Upper lobe of right lung (tissue), 1 donor: ENCODE measurements around the gene KLHL22. TPM values are rescaled to one million over a fixed set of nuclear protein-coding genes. Genes with fewer than 3 reads are reported as not detected.
A peak's percentile ranks its signal among the peaks of the same experiment; 100 is the strongest.

Experiments
- ATAC-seq: fragments of 200-7000 bp; cut with Tn5 transposase; one replicate; pipeline ENCODE4 v1.9.1; 2020; ENCODE audit warnings: mild to moderate bottlenecking, moderate library complexity
- DNase-seq: peaks from one replicate; pipeline ENCODE4 v3.0.0-alpha.2; 2020
- H3K27ac ChIP-seq: fragments of 200-600 bp; one replicate; pipeline ENCODE4 v1.8.0; 2022
- H3K27me3 ChIP-seq: fragments of 200-600 bp; one replicate; pipeline ENCODE4 v1.8.0; 2022; ENCODE audit warnings: mild to moderate bottlenecking
- H3K36me3 ChIP-seq: fragments of 200-600 bp; one replicate; pipeline ENCODE4 v1.8.0; 2022
- H3K4me1 ChIP-seq: fragments of 200-600 bp; one replicate; pipeline ENCODE4 v1.8.0; 2022
- H3K4me3 ChIP-seq: fragments of 200-600 bp; one replicate; pipeline ENCODE4 v1.8.0; 2022; ENCODE audit warnings: mild to moderate bottlenecking
- H3K9me3 ChIP-seq: fragments of 200-600 bp; one replicate; pipeline ENCODE4 v1.8.0; 2022
- intact Hi-C: fragments of 100-400 bp; cut with DNase I; formaldehyde crosslinking; loops from one replicate; pipeline ENCODE4 v1.11.0; 2022
- total RNA-seq: library from RNA; stranded (reverse); fragmentation: NEBNext Ultra II Directional; extraction: Animal tissue kit (Norgen Biotek cat#: 25700); gene quantifications from one replicate; pipeline ENCODE4 v1.2.1, GENCODE V29; 2021
- TF ChIP-seq, protein P1 (sequence below): fragments of 200-600 bp; IDR thresholded peaks from one replicate; pipeline ENCODE4 v1.8.0; 2022; ENCODE audit warnings: antibody characterized with exemption
- donor health status: DM: no; HTN: yes; CAD: no; lungs with severe emphysema.

KLHL22 gene
- total RNA-seq, 1 donor from 2014 or later: 23.3 TPM

GRCh38 chr22:20405931-20406685 is 89.5 kb downstream of the KLHL22 start:
- TF ChIP-seq, protein P1, sequence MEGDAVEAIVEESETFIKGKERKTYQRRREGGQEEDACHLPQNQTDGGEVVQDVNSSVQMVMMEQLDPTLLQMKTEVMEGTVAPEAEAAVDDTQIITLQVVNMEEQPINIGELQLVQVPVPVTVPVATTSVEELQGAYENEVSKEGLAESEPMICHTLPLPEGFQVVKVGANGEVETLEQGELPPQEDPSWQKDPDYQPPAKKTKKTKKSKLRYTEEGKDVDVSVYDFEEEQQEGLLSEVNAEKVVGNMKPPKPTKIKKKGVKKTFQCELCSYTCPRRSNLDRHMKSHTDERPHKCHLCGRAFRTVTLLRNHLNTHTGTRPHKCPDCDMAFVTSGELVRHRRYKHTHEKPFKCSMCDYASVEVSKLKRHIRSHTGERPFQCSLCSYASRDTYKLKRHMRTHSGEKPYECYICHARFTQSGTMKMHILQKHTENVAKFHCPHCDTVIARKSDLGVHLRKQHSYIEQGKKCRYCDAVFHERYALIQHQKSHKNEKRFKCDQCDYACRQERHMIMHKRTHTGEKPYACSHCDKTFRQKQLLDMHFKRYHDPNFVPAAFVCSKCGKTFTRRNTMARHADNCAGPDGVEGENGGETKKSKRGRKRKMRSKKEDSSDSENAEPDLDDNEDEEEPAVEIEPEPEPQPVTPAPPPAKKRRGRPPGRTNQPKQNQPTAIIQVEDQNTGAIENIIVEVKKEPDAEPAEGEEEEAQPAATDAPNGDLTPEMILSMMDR: no peak
- Histone ChIP-seq H3K27me3 (no peaks in the 10 kb centered on the region), H3K4me3 (no peak overlapping the region), H3K27ac (no peak overlapping the region), H3K9me3 (no peaks in the 10 kb centered on the region), H3K36me3 (peaks cover 38% of the 10 kb centered on the region), H3K4me1 (no peaks in the 10 kb centered on the region)
- ATAC-seq (no peak), DNase-seq (peak; percentile 58)
- intact Hi-C loops: no loop called here

DNA sequence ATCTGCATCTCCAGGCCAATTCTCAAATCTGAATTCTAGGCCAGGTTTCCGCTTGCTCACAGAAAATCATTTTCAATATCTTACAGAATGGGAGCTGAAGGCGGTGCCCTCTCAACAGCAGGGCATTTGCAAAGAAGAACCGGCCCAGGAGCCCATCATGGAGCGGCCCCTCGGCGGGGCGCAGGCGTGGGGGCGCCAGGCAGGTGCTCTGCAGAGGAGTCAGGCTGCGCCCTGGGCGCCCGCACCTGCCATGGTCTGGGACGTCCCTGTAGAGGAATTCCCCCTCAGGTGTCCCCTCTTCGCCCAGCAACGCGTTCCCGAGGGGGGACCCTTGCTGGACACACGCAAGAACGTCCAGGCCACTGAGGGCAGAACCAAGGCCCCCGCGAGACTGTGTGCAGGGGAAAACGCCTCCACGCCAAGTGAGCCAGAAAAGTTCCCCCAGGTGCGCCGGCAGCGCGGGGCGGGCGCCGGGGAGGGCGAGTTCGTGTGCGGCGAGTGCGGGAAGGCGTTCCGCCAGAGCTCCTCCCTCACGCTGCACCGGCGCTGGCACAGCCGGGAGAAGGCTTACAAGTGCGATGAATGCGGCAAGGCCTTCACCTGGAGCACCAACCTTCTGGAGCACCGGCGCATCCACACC is 90.2 kb downstream of the KLHL22 start:
- H3K4me3 ChIP-seq: no peak overlapping the region
- ATAC-seq (no peak), DNase-seq (peak; percentile 58)
- H3K36me3 ChIP-seq: peaks cover 42% of the 10 kb centered on the region
- no peaks in the 10 kb centered on the region for H3K27me3 ChIP-seq
- TF ChIP-seq, protein P1: no peak
- intact Hi-C loops: no loop called here
- no peaks in the 10 kb centered on the region for H3K4me1 ChIP-seq
- H3K27ac ChIP-seq: no peak overlapping the region
- no peaks in the 10 kb centered on the region for H3K9me3 ChIP-seq

DNA sequence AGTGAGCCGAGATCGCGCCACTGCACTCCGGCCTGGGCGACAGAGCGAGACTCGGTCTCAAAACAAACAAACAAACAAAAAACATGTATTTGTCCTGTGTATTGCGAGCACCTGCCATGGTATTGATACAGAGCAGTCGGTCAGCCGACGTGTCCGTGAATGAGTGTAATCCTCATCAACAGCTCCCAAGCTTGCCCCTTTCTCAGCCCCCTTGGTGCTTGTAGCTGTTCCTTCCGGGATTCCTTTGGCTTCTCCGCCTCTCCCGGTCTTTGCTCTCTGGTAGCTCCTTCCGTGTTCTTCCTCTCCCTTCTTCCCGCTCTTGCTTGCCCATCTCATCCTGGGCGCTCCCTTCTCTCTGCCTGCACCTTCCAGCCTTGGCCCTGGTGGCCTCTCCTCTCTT is 90.7 kb downstream of the KLHL22 start:
- intact Hi-C loops: no loop called here
- Histone ChIP-seq H3K27ac (no peak overlapping the region), H3K36me3 (peaks cover 42% of the 10 kb centered on the region), H3K4me3 (no peak overlapping the region), H3K9me3 (no peaks in the 10 kb centered on the region), H3K27me3 (no peaks in the 10 kb centered on the region), H3K4me1 (no peaks in the 10 kb centered on the region)
- no peak for ATAC-seq
- TF ChIP-seq, protein P1: no peak
- DNase-seq: no peak

- intact Hi-C loops: no loop called here
- DNase-seq: no peak
- peaks cover 42% of the 10 kb centered on the region for H3K36me3 ChIP-seq
These were observed 91.8 kb downstream of the KLHL22 start for GRCh38 chr22:20403779-20404140.

DNA sequence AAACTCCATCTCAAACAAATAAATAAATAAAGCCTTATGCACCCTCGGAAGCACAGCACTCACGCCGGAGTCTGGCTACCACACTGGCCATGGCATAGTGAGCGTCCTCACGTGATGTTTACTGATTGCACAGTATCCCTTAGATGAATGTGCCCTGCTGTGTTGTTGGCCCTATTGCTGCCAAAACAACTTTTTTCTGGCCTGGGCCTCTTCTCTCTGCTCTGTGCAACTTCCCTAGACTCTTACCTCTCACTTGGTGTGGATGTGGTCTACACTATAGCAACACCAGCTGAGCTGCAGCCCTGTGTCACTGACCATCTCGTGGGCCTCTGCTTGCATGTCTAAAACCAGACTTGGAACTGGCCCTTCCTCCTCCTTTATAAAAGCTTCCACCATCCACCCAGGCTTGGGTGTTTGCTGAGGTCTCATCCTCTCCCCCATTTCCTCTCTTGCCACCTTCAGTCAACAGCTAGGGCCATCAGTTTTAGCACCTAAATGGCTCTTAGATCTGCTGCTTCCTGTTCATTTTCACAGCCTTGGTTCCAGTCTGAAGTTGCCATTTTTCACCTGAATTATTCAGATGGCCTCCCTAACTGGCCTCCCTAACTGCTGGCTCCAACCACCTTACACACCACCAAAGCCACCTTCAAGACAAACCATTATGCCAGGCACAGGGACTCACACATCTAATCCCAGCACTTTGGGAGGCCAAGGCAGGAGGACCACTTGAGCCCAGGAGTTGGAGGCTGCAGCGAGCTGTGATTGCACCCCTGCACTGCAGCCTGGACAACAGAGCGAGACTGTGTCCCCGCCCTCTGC is 92.4 kb downstream of the KLHL22 start:
- peaks cover 42% of the 10 kb centered on the region for H3K36me3 ChIP-seq
- no peak for DNase-seq
- H3K27me3 ChIP-seq: no peaks in the 10 kb centered on the region
- H3K4me3 ChIP-seq: no peak overlapping the region
- H3K9me3 ChIP-seq: no peaks in the 10 kb centered on the region
- intact Hi-C loops: no loop called here
- ATAC-seq: no peak
- H3K4me1 ChIP-seq: no peaks in the 10 kb centered on the region
- H3K27ac ChIP-seq: no peak overlapping the region
- TF ChIP-seq, protein P1: no peak

More at GRCh38 chr22:20403779-20404140, 91.8 kb downstream of the KLHL22 start:
- no peak for ATAC-seq
- Histone ChIP-seq H3K27ac (no peak overlapping the region), H3K4me1 (no peaks in the 10 kb centered on the region), H3K27me3 (no peaks in the 10 kb centered on the region), H3K9me3 (no peaks in the 10 kb centered on the region), H3K4me3 (no peak overlapping the region)
- TF ChIP-seq, protein P1: no peak
